Liver (tissue), 3 donors: ENCODE measurements around the gene EDEM1.

ENCODE experiments used
- ATF3 ChIP-seq: IDR thresholded peaks from 2 replicates; pipeline ENCODE4 v1.6.1; 2016; ENCODE audit warnings: antibody characterized with exemption
- CTCF ChIP-seq: fragments of 150-350 bp; IDR thresholded peaks from 2 replicates; pipeline ENCODE4 v1.5.1; 2017; ENCODE audit warnings: improper control_type of control experiment, low read depth, low read length; ENCODE audit not compliant: missing input control
- EGR1 ChIP-seq, 2 donors: IDR thresholded peaks; 2 replicates each; pipeline ENCODE4 v1.6.1; 2016 to 2018; ENCODE audit warnings: antibody characterized with exemption in 2 of 2, low read depth in 2 of 2
- GABPA ChIP-seq, 2 donors: IDR thresholded peaks in 1 of 2; conservative IDR thresholded peaks in 1 of 2; 2 replicates each; pipeline ENCODE4 v1.6.1; 2016; ENCODE audit warnings: antibody characterized with exemption in 2 of 2, mild to moderate bottlenecking in 1 of 2, moderate library complexity in 1 of 2
- HNF4A ChIP-seq, 2 donors: conservative IDR thresholded peaks; 2 replicates each; pipeline ENCODE4 v1.6.1; 2016; ENCODE audit warnings: antibody characterized with exemption in 2 of 2, mild to moderate bottlenecking in 2 of 2
- HNF4G ChIP-seq: IDR thresholded peaks from 2 replicates; pipeline ENCODE4 v1.6.1; 2016; ENCODE audit warnings: antibody characterized with exemption
- JUND ChIP-seq, 2 donors: IDR thresholded peaks; 2 replicates each; pipeline ENCODE4 v1.6.1; 2016; ENCODE audit warnings: antibody characterized with exemption in 2 of 2
- MAX ChIP-seq: IDR thresholded peaks from 2 replicates; pipeline ENCODE4 v1.6.1; 2016; ENCODE audit warnings: antibody characterized with exemption
- RAD21 ChIP-seq, 2 donors: IDR thresholded peaks; 2 replicates each; pipeline ENCODE4 v1.6.1; 2016; ENCODE audit warnings: antibody characterized with exemption in 2 of 2, mild to moderate bottlenecking in 2 of 2
- REST ChIP-seq: IDR thresholded peaks from 2 replicates; pipeline ENCODE4 v1.6.1; 2016; ENCODE audit warnings: antibody characterized with exemption, mild to moderate bottlenecking
- RXRA ChIP-seq, 2 donors: IDR thresholded peaks; 2 replicates each; pipeline ENCODE4 v1.6.1; 2017 to 2018; ENCODE audit warnings: antibody characterized with exemption in 2 of 2, mild to moderate bottlenecking in 1 of 2
- SP1 ChIP-seq: IDR thresholded peaks from 2 replicates; pipeline ENCODE4 v1.6.1; 2018; ENCODE audit warnings: antibody characterized with exemption, mild to moderate bottlenecking
- TAF1 ChIP-seq: conservative IDR thresholded peaks from 2 replicates; pipeline ENCODE4 v1.6.1; 2016; ENCODE audit warnings: antibody characterized with exemption, mild to moderate bottlenecking
- YY1 ChIP-seq: IDR thresholded peaks from 2 replicates; pipeline ENCODE4 v1.6.1; 2016; ENCODE audit warnings: antibody characterized with exemption, mild to moderate bottlenecking
- donor health status: healthy.
- donor health status: healthy.

- TF ChIP-seq ATF3: no peak
- no peak for TF ChIP-seq CTCF
- TF ChIP-seq TAF1: no peak
- TF ChIP-seq JUND (IDR thresholded peaks at IDR 0.05): no peak
- TF ChIP-seq RAD21 (IDR thresholded peaks at IDR 0.05): no peak
- no peak for TF ChIP-seq HNF4G
- no peak for TF ChIP-seq YY1
- no peak for TF ChIP-seq SP1
- no peak for TF ChIP-seq REST
- no peak for TF ChIP-seq GABPA (IDR thresholded peaks at IDR 0.05 in 1 of 2, conservative IDR thresholded peaks at IDR 0.05 in 1 of 2)
- no peak for TF ChIP-seq MAX
- TF ChIP-seq HNF4A (conservative IDR thresholded peaks at IDR 0.05): no peak
- no peak for TF ChIP-seq EGR1 (IDR thresholded peaks at IDR 0.05; ENCODE audit: low read depth in 2 of 2)
- TF ChIP-seq RXRA (IDR thresholded peaks at IDR 0.05): no peak
Observed at GRCh38 chr3:5220667-5221431, 33.3 kb downstream of the EDEM1 start.
